SKM-1 treated with dmso at 0.1 percent for 144 hours (cell line): Measurements from ENCODE around the gene ULK2.
"Not testable (repeated sequence)": the region's sequence is repeated elsewhere in the genome, so short reads cannot be mapped to it uniquely, and the experiment has no call there.

Experiments used
- DNase-seq: peaks from one replicate; lab custom pipeline; 2025; ENCODE audit not compliant: unreplicated experiment; lab: John Stamatoyannopoulos, UW

The ULK2 gene

DNA sequence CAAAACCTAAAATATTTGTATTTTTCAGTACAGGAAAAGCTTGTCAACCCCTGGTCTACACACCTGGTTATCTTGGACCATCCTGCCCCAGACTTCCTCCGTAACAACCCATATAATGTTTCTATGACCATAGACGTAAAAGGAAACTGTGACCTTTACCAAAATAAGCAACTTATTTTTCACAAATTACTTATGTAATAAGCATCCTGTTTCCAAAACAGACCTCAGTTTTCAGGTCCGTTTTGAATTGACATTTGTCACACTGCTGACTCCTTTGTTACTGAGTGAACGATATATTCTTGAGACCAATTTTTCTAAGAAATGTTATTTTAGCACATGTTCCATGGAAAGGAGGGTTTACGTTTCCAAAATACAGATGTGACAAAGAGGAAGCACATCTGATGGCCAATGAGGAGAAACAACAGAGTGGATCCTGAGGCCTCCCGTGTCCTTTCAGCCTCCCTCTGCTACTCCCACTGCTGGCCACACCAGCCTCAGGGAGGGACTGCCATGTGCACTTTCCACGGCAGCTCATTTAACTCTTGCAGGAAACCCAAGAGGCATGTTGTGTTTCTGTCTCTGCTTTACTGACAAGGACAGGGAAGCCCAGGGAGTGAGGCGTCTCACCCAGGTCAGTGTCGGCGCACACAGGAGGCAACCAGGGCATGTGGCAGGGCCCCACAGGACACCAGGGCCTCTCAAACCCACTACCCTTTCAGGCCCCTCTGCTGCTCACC lies 99.5 kb downstream of the ULK2 start:
- DNase-seq: no peak

DNA sequence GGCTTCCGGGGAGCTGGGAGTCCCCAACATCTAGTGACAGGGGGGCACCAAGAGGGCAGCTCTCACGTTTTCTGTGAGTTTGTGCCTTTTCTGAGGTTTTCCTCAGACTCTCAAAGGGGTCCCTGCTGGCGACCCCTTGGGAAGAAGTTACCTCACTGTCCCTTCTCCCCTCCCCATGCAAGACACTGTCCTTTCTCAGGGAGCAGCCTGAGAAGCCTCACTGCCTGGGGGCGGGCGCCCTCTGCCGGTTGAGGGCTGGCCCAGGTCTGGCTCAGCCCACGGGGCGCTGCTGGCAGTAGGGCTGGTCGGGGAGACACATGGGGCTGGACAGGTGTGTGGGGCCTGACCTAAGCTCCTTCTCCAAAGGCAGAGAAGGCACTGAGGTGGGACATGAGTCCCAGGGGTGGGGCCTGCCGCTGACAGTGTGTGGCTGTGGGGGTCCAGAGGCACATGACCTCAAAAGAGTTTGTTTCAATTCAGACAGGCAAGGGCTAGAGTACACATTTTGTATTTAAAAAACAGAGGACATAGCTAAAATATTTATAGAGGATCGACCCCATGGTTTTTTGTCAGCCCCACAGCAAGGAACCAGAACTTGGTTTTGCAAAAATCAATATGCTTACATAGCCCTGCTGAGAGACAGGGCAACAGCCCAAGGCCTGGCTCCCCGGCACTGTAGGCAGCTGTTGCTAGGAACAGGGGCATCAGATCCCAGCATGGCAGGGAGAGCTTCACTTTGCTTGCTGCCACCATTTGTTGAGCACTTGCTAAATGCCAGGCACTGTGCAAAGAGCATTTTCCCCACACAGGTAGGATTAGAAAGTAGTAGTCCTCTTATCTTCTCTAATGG lies 101.1 kb downstream of the ULK2 start:
- peak; percentile 56 for DNase-seq

GRCh38 chr17:19766016-19766415 lies 101.7 kb downstream of the ULK2 start:
- DNase-seq: no peak

- not testable (repeated sequence) for DNase-seq
Observed at GRCh38 chr17:19763991-19764390, 103.7 kb downstream of the ULK2 start.

GRCh38 chr17:19763416-19763815 lies 104.3 kb downstream of the ULK2 start:
- DNase-seq: no peak

DNA sequence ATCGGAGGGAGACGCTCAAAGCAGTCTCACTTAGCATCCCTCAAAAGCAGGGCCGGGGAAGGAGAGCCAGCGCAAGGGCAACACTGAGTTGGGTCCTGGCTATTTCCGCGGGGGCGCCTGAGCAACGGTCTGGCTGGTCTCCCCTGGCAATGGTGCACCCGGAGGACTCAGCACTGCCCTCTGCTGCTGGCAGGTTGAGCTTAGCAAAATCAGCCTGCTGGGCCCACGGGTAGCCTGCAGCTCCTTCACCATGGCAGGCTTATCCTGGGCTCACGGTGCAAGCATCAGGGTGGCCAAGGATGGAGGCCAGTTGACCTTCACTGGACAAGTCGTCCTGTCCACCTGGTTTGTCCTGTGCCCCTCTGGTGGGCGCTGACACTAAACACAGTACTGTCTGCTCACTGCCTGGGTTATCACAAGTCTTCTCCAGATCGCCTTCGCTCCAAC lies 105.2 kb downstream of the ULK2 start:
- DNase-seq: peak; percentile 44

GRCh38 chr17:19760746-19761145 lies 107.0 kb downstream of the ULK2 start:
- DNase-seq: no peak

GRCh38 chr17:19759568-19760549 lies 107.9 kb downstream of the ULK2 start:
- no peak for DNase-seq

DNA sequence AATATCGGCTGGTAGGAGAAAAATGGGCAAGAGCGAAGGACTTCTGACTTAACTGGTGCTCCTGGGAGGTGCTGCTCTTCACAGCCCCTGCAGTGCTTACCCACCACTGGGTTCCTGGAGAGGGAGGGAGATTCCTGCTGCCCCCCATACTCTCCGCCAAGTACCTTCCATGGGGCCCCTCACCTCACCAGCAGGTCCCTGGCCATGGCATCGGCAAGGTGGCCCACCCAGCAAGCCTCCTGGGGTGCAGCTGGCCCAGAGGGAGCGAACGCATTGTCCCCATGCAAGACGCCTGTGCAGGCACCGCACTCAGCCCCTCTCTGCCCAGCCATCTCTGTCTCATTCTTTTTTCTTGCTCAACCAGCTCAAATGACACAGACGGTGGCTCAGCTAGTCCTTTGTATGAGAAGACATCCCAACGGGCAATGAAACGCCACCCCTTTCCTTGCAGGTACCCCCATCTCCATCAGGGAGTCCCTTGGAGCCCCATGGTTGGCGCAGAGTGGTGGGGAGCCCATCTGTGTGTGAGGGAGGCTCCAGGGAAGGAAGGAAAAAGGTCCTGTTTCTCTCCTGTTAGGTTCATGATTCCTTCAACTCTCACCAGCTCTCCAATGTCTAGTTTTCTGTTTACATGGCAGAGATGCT lies 110.1 kb downstream of the ULK2 start:
- no peak for DNase-seq

DNA sequence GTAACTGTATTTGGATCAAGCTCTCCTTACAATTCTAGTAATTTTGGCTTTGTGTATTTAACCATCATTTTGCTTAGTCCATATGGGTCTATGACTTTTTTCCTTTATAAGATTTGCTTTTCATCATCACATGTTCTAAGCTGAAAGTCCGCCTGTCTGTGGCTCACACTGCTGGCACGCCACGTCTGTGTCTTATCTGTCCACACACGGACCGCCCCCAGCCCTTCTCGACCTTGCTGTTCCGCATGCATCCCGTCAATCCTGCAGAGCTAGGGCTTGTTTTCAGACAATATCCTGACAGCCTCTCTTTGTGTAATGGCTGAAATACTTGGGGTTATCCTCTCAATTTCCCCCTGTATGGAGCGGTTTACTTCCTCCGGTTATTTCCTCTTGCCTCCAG lies 111.2 kb downstream of the ULK2 start:
- DNase-seq: no peak

- DNase-seq: no peak
Observed at GRCh38 chr17:19755821-19756510, 111.8 kb downstream of the ULK2 start.

DNA sequence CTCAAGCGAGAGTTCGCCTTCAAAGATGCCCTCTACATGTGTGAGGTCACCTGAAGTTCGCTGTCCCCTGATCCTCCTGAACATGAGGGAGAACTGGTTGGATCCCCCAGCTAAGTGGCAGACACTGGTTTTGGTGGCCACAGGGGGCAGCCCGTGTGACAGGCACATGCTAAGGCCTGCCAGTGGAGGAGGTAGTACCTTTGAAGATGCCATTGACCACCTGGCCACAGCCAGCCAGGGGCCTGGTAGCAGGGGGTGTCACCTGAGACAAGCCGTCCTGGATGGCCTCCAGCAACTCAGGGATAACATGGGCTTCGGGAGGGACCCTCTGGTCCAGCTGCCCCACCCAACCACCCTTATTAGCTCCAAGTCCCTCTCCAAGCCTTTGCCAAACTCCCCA lies 112.3 kb downstream of the ULK2 start:
- DNase-seq: no peak

DNA sequence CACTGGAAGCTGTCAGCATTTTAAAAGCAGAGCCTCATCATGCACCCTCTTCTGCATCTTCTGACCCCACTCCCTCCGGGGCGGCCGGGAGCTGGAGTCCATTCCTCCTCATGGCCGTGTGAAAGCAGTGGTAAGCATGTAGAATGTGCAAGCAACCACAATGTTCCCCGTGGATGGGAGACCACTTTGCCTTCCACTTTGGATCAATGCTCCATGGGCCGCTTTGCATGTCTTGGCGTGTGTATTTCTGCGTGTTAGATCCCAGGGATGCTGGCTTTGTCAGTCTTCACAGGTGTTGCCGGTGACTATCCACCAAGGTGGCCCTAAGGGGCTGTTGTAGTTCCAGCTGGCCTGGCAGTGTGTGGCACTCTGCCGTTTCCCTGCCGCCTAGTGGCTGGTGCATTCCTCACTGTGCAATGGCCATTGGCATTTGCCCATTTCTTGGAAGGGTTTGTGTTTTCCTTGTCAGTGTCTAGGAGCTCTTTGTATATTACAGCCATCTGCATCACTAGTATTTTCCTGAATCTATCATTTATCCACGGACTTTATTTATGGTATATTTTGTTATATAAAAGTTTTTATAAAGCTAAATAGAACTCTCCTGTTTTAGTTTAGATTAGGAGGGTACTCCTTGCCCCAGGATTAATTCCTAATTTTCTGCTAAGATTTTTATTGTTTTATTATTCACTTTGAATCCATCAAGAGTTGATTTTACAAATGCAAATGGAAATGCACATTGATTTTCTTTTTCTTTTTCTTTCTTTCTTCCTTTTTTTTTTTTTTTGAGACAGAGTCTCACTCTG lies 113.9 kb downstream of the ULK2 start:
- DNase-seq: no peak

DNA sequence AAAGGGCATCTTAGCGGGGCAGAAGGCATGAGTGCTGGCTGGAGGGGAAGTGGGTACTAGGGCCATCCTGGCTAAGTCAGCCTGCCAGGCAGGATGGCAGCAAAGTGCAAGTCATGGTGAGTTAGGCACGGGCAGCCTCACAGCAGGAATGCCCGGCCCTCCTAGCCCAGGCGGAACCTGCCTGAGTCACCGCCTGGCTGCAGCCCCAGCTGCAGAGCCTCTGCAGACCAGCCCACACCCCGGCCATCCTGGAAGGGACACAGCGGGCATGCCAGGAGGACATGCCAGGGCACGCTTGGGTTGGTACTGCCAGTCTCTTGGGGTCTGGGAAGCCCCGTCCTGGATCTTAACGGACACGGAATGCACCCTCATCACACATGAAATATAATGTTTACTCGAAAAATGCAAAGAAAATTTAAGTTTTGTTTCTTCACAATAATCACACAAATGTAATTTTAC lies 114.7 kb downstream of the ULK2 start:
- no peak for DNase-seq

GRCh38 chr17:19752216-19753050 lies 115.3 kb downstream of the ULK2 start:
- DNase-seq: no peak

DNA sequence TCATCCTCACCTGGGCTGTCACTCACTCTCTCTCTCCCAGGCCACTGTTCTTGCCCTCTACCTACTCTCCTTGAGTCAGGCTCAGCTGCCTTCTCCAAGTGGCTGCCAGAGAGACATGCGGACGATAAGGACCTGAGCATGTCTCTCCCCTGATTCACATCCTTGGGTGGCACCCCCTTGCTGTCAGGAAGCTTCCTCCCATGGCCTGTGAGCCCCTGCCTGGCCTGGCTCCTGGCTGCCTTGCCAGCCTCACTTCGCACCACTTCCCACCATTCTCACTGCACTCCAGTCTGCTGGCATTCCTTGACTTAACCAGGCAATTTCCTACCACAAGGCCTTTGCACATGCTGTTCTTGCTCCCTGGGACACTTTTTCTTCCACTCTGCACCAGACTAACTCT lies 116.9 kb downstream of the ULK2 start:
- no peak for DNase-seq

- no peak for DNase-seq
Observed at GRCh38 chr17:19750020-19750572, 117.6 kb downstream of the ULK2 start.

DNA sequence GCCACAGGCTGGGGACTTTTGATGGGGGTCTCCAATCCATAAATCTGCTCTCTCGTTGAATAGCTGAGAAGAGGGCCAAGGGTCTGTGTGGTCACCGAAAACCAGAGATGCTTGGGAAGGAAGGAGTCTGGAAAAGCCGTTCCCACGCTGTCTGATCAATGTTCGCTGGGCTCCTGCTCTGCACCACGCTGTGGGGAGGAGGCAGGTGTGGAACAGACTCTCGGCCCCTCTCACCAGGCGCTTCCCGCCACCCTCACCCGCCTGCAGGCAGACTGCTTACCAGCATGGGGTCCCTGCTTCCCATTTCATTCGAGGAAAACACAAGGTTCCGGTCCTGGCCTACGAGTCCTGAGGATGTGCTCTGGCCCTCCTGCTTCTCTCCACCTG lies 118.9 kb downstream of the ULK2 start:
- no peak for DNase-seq
